ENCODE results near the gene NPLOC4.

DNA sequence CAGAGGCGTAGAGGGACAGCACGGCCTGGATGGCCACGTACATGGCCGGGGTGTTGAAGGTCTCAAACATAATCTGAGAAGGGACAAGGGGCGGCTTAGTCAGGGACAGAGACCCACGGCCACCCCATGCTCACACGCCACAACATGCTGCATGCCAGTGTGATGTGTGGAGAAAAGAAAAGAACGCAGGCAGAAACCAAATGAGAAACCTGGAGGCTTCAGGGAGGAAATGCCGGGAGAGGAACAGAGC is 125.4 kb downstream of the NPLOC4 start:
- TF ChIP-seq POLR2A (IDR thresholded peaks at IDR 0.05): no peak
- TF ChIP-seq, protein P1, sequence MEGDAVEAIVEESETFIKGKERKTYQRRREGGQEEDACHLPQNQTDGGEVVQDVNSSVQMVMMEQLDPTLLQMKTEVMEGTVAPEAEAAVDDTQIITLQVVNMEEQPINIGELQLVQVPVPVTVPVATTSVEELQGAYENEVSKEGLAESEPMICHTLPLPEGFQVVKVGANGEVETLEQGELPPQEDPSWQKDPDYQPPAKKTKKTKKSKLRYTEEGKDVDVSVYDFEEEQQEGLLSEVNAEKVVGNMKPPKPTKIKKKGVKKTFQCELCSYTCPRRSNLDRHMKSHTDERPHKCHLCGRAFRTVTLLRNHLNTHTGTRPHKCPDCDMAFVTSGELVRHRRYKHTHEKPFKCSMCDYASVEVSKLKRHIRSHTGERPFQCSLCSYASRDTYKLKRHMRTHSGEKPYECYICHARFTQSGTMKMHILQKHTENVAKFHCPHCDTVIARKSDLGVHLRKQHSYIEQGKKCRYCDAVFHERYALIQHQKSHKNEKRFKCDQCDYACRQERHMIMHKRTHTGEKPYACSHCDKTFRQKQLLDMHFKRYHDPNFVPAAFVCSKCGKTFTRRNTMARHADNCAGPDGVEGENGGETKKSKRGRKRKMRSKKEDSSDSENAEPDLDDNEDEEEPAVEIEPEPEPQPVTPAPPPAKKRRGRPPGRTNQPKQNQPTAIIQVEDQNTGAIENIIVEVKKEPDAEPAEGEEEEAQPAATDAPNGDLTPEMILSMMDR (IDR thresholded peaks at IDR 0.05): no peak

Measured in heart left ventricle (tissue), 13 donors.